Endodermal cell (in vitro differentiated cells): ENCODE data around the gene FAS. TPM values are rescaled to one million over a fixed set of nuclear protein-coding genes. Genes with fewer than 3 reads are reported as not detected.

Experiments used
- DNase-seq: peaks from one replicate; pipeline ENCODE4 v3.0.0-alpha.2; 2017
- H3K27ac ChIP-seq: 2 replicates; pipeline ENCODE4 v1.5.1; 2013; ENCODE audit warnings: mild to moderate bottlenecking, low read depth, low read length, moderate library complexity
- H3K27me3 ChIP-seq: 2 replicates; pipeline ENCODE4 v1.6.1; 2013; ENCODE audit warnings: mild to moderate bottlenecking, low read length, moderate library complexity; ENCODE audit not compliant: insufficient read depth, control insufficient read depth, poor library complexity, severe bottlenecking
- H3K36me3 ChIP-seq: 2 replicates; pipeline ENCODE4 v1.7.0; 2013; ENCODE audit warnings: mild to moderate bottlenecking, low read length, moderate library complexity; ENCODE audit not compliant: control insufficient read depth, insufficient read depth
- H3K4me1 ChIP-seq: one replicate; pipeline ENCODE4 v1.7.0; 2013; ENCODE audit warnings: low read length; ENCODE audit not compliant: control insufficient read depth, insufficient read depth
- H3K4me3 ChIP-seq: 2 replicates; pipeline ENCODE4 v1.5.1; 2013; ENCODE audit warnings: mild to moderate bottlenecking, low read length, moderate library complexity
- H3K9ac ChIP-seq: 2 replicates; pipeline ENCODE4 v1.6.1; 2013; ENCODE audit warnings: mild to moderate bottlenecking, low read length, moderate library complexity; ENCODE audit not compliant: poor library complexity, severe bottlenecking; ENCODE audit errors: extremely low read depth
- H3K9me3 ChIP-seq: 2 replicates; pipeline ENCODE4 v1.6.1; 2013; ENCODE audit warnings: mild to moderate bottlenecking, low read length, moderate library complexity; ENCODE audit not compliant: control insufficient read depth
- H3K27ac Mint-ChIP-seq: 2 replicates; pipeline ENCODE4 v1.8.0; 2020; ENCODE audit warnings: mixed read lengths
- H3K27me3 Mint-ChIP-seq: 2 replicates; pipeline ENCODE4 v1.8.0; 2021; ENCODE audit warnings: mild to moderate bottlenecking, mixed read lengths; ENCODE audit not compliant: insufficient read depth
- H3K36me3 Mint-ChIP-seq: 2 replicates; pipeline ENCODE4 v1.8.0; 2020; ENCODE audit warnings: low read depth, mixed read lengths
- H3K4me1 Mint-ChIP-seq: 2 replicates; pipeline ENCODE4 v1.8.0; 2020; ENCODE audit warnings: mixed read lengths
- H3K4me3 Mint-ChIP-seq: 2 replicates; pipeline ENCODE4 v1.8.0; 2020; ENCODE audit warnings: mild to moderate bottlenecking, moderate library complexity, mixed read lengths
- H3K9me3 Mint-ChIP-seq: 2 replicates; pipeline ENCODE4 v1.8.0; 2020; ENCODE audit warnings: mild to moderate bottlenecking, mixed read lengths
- WGBS, 2 experiments: methylation state at CpG; one replicate each; pipeline versions ENCODE4 v1.1.5 to v1.1.7; 2013; ENCODE audit warnings: missing lambda C conversion rate in 2 of 2, mixed read lengths in 1 of 2; ENCODE audit not compliant: insufficient coverage in 1 of 2, insufficient read length in 1 of 2; 5-methylcytosine and 5-hydroxymethylcytosine counted together
- total RNA-seq, 2 donors: library from RNA; stranded (reverse); fragmentation: NEBNext Ultra II Directional in 1 of 2; extraction: Animal tissue kit (Norgen Biotek cat#: 25700) in 1 of 2; gene quantifications; 2 replicates in 1 of 2; 3 replicates in 1 of 2; pipeline ENCODE4 v1.2.1, GENCODE V29; 2021
- TF ChIP-seq, protein P1 (sequence below): fragments of 200-600 bp; sonication (generic); conservative IDR thresholded peaks from 2 replicates; pipeline ENCODE4 v1.5.0; 2021; ENCODE audit warnings: antibody characterized with exemption, mild to moderate bottlenecking

Gene FAS
- total RNA-seq, 2 donors from 2014 or later: 0.95 TPM; not detected in 1

DNA sequence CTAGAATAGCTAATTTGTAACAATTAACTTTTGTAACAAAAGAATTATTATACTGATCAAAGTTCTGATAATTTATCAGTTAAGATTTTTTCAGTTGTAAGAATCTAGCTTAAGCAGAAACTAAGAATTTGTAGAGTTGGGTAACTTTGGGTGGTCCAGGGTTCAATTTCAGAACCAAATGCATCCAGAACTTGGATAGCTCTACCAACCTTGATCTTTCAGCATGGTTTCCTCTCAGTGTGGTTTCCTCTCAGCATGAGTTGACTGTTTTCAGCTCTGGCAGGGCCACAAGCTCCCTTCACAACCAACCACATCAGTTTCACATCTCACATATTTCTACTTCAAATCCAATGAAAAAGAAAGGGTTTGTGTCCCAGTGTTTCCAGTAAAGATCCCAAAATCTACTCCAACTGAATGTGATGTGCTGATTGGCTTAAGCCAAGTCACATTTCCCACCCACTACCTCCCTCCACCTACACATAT, 3.3 kb upstream of the FAS start:
- no peak overlapping the region for H3K4me3 ChIP-seq
- no peak overlapping the region for H3K9ac ChIP-seq
- H3K36me3 ChIP-seq: no peaks in the 10 kb centered on the region
- peaks cover 3% of the 10 kb centered on the region for H3K4me1 ChIP-seq
- peaks cover 48% of the 10 kb centered on the region for H3K27me3 ChIP-seq
- no peak for DNase-seq
- no peak overlapping the region for H3K27ac Mint-ChIP-seq
- no peaks in the 10 kb centered on the region for H3K36me3 Mint-ChIP-seq
- no peaks in the 10 kb centered on the region for H3K9me3 Mint-ChIP-seq
- no peak overlapping the region for H3K4me3 Mint-ChIP-seq
- H3K9me3 ChIP-seq: no peaks in the 10 kb centered on the region
- TF ChIP-seq, protein P1, sequence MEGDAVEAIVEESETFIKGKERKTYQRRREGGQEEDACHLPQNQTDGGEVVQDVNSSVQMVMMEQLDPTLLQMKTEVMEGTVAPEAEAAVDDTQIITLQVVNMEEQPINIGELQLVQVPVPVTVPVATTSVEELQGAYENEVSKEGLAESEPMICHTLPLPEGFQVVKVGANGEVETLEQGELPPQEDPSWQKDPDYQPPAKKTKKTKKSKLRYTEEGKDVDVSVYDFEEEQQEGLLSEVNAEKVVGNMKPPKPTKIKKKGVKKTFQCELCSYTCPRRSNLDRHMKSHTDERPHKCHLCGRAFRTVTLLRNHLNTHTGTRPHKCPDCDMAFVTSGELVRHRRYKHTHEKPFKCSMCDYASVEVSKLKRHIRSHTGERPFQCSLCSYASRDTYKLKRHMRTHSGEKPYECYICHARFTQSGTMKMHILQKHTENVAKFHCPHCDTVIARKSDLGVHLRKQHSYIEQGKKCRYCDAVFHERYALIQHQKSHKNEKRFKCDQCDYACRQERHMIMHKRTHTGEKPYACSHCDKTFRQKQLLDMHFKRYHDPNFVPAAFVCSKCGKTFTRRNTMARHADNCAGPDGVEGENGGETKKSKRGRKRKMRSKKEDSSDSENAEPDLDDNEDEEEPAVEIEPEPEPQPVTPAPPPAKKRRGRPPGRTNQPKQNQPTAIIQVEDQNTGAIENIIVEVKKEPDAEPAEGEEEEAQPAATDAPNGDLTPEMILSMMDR: peak; percentile 7
- H3K4me1 Mint-ChIP-seq: peaks cover 14% of the 10 kb centered on the region
- peaks cover 43% of the 10 kb centered on the region for H3K27me3 Mint-ChIP-seq
- H3K27ac ChIP-seq: no peak overlapping the region

DNA sequence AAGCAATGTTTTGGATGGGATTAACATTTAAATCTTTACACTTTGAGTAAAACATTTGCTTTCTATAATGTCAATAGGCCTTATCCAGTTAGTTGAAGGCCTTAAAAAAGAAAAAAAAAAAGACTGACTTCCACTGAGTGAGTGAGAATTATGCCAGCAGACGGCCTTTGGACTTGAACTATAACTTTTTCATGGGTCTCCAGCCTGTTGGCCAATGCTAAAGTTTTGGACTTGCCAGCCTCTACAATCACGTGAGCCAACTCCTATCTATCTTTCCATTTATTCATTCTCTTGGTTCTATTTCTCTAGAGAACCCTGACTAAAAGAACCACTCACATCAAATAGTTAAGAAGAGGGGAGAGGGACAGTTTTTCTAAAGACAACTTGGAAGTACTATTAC, 2.8 kb upstream of the FAS start:
- H3K9ac ChIP-seq: no peak overlapping the region
- no peak for DNase-seq
- H3K27ac ChIP-seq: no peak overlapping the region
- Mint-ChIP-seq H3K9me3 (no peaks in the 10 kb centered on the region), H3K36me3 (no peaks in the 10 kb centered on the region), H3K4me1 (peaks cover 13% of the 10 kb centered on the region), H3K27ac (no peak overlapping the region), H3K4me3 (no peak overlapping the region), H3K27me3 (peaks cover 46% of the 10 kb centered on the region)
- TF ChIP-seq, protein P1: no peak
- 50 to 100% methylated on average over 1 to 2 of the region's 2 CpGs for WGBS, 2 experiments
- no peaks in the 10 kb centered on the region for H3K36me3 ChIP-seq
- peaks cover 53% of the 10 kb centered on the region for H3K27me3 ChIP-seq
- no peaks in the 10 kb centered on the region for H3K9me3 ChIP-seq
- H3K4me1 ChIP-seq: peaks cover 3% of the 10 kb centered on the region
- no peak overlapping the region for H3K4me3 ChIP-seq

DNA sequence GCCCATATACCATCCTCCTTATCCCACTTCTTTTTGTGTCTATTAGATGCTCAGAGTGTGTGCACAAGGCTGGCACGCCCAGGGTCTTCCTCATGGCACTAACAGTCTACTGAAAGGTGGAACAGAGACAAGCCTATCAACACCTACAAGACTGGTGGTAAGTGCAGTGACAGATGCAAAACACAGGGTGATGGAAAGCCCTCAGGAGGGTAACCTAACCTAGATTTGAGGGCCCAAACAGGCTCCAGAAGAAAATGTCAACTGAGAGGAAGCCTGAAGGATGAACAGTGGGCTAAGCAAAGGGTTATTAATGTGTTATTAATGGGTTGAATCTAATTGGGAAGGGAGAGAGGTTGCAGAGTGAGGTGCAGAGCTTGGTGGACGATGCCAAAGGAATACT, 1.2 kb upstream of the FAS start:
- Mint-ChIP-seq H3K4me1 (peaks cover 5% of the 10 kb centered on the region), H3K27me3 (peaks cover 48% of the 10 kb centered on the region), H3K9me3 (no peaks in the 10 kb centered on the region), H3K36me3 (no peaks in the 10 kb centered on the region), H3K27ac (no peak overlapping the region), H3K4me3 (no peak overlapping the region)
- Histone ChIP-seq H3K27ac (no peak overlapping the region), H3K9me3 (no peaks in the 10 kb centered on the region), H3K4me1 (no peaks in the 10 kb centered on the region), H3K36me3 (no peaks in the 10 kb centered on the region), H3K4me3 (no peak overlapping the region), H3K9ac (no peak overlapping the region), H3K27me3 (peaks cover 57% of the 10 kb centered on the region)
- DNase-seq: no peak
- 97% methylated on average over 2 of the region's 2 CpGs; no CpG with 5 or more reads in 1 of the 2 experiments for WGBS, 2 experiments
- TF ChIP-seq, protein P1: no peak
